HepG2 (cell line): ENCODE measurements around the gene IL17A. TPM values are rescaled to one million over a fixed set of nuclear protein-coding genes. Genes with fewer than 3 reads are reported as not detected.

Experiments
- ATAC-seq: fragments of 200-7000 bp; cut with Tn5 transposase; 3 replicates; pipeline ENCODE4 v1.9.1; 2020; ENCODE audit warnings: mild to moderate bottlenecking, moderate library complexity
- BruUV-seq: library from RNA; stranded (reverse); fragments of 400-500 nt; replicated peaks from 2 replicates; lab custom pipeline; 2021; lab: Mats Ljungman, UMichigan
- CTCF ChIA-PET: fragments of 300-600 bp; formaldehyde crosslinking; extraction: SDS; loops from one replicate; lab custom pipeline; 2021; ENCODE audit warnings: low total read pairs, inconsistent platforms, low intra/inter-chr PET ratio; lab: Yijun Ruan, JAX
- POLR2A ChIA-PET: fragments of 350-600 bp; sonication (Branson Sonifier 250); formaldehyde crosslinking; loops from one replicate; lab custom pipeline; 2020; ENCODE audit warnings: antibody characterized with exemption, inconsistent platforms; lab: Yijun Ruan, JAX
- DNase-seq: peaks from one replicate; pipeline ENCODE4 v3.0.0-alpha.2; 2015; ENCODE audit warnings: low spot score
- FAIRE-seq: peaks from 3 replicates; lab custom pipeline; 2011; peaks lifted over from hg19 to GRCh38; lab: Jason Lieb, UNC
- H2AFZ ChIP-seq: one replicate; pipeline ENCODE4 v1.6.1; 2011; ENCODE audit warnings: low read length, inconsistent platforms
- H3K27ac ChIP-seq: fragments of 300-600 bp; 3 replicates; pipeline ENCODE4 v1.8.0; 2011; ENCODE audit warnings: mixed run types, mild to moderate bottlenecking, mixed read lengths, low read length, inconsistent platforms; ENCODE audit not compliant: insufficient read depth; ENCODE audit errors: extremely low read length
- H3K27me3 ChIP-seq, 2 experiments: fragments of 200-600 bp in 1 of 2; 2 replicates in 1 of 2; 3 replicates in 1 of 2; pipeline versions ENCODE4 v1.6.0 to v1.8.0; 2011; ENCODE audit warnings: low read length in 2 of 2, mild to moderate bottlenecking in 2 of 2, moderate library complexity in 2 of 2, inconsistent platforms in 1 of 2; ENCODE audit not compliant: insufficient read depth in 2 of 2, control insufficient read depth in 1 of 2
- H3K36me3 ChIP-seq, 2 experiments: fragments of 200-600 bp in 1 of 2; replicated peaks in 1 of 2; 2 replicates in 1 of 2; 3 replicates in 1 of 2; pipeline versions ENCODE4 v1.5.1 to v1.8.0; 2011; ENCODE audit warnings: low read length in 2 of 2, inconsistent platforms in 1 of 2; ENCODE audit not compliant: insufficient read depth in 2 of 2, control insufficient read depth in 1 of 2
- H3K4me1 ChIP-seq: 2 replicates; pipeline ENCODE4 v1.5.1; 2012; ENCODE audit warnings: low read length, inconsistent platforms; ENCODE audit not compliant: insufficient read depth
- H3K4me2 ChIP-seq: 2 replicates; pipeline ENCODE4 v1.6.0; 2011; ENCODE audit warnings: low read depth, low read length, inconsistent platforms
- H3K4me3 ChIP-seq, 3 experiments: fragments of 200-600 bp in 1 of 3; sonication (generic), shearing (Covaris generic) in 1 of 3; replicated peaks in 1 of 3; 2 replicates each; pipeline ENCODE4 v1.5.1; 2011 to 2016; ENCODE audit warnings: low read length in 3 of 3, inconsistent platforms in 2 of 3, low read depth in 2 of 3, mild to moderate bottlenecking in 2 of 3, control low read depth in 1 of 3, mixed read lengths in 1 of 3; ENCODE audit not compliant: insufficient read depth in 1 of 3
- H3K79me2 ChIP-seq: one replicate; pipeline ENCODE4 v1.6.1; 2011; ENCODE audit warnings: low read length, inconsistent platforms; ENCODE audit not compliant: insufficient read depth
- H3K9ac ChIP-seq: 2 replicates; pipeline ENCODE4 v1.6.0; 2011; ENCODE audit warnings: mild to moderate bottlenecking, low read depth, low read length, inconsistent platforms; ENCODE audit not compliant: insufficient read depth
- H3K9me3 ChIP-seq: 2 replicates; pipeline ENCODE4 v1.5.1; 2012; ENCODE audit warnings: mild to moderate bottlenecking, low read length
- H4K20me1 ChIP-seq: 2 replicates; pipeline ENCODE4 v1.6.0; 2011; ENCODE audit warnings: inconsistent platforms, mild to moderate bottlenecking, low read length, moderate library complexity; ENCODE audit not compliant: insufficient read depth
- ARNT2 ChIP-seq: sonication (generic); formaldehyde crosslinking; IDR thresholded peaks from 2 replicates; pipeline ENCODE4 v1.8.0; 2022; ENCODE audit warnings: mild to moderate bottlenecking, low read depth, missing genetic modification reagents, moderate library complexity
- ATAD3A ChIP-seq: sonication (generic); formaldehyde crosslinking; IDR thresholded peaks from 2 replicates; pipeline ENCODE4 v1.4.0; 2020; ENCODE audit warnings: missing genetic modification reagents
- FOXK2 ChIP-seq: fragments of 450-650 bp; IDR thresholded peaks from 2 replicates; pipeline ENCODE4 v1.6.1; 2016
- HOXD1 ChIP-seq: sonication (generic); formaldehyde crosslinking; IDR thresholded peaks from 2 replicates; pipeline ENCODE4 v1.5.0; 2020; ENCODE audit warnings: missing genetic modification reagents
- ZBTB10 ChIP-seq: sonication (generic); formaldehyde crosslinking; IDR thresholded peaks from 2 replicates; pipeline ENCODE4 v1.4.0; 2020; ENCODE audit warnings: missing genetic modification reagents, borderline replicate concordance
- ZNF24 ChIP-seq: fragments of 450-650 bp; IDR thresholded peaks from 2 replicates; pipeline ENCODE4 v1.6.1; 2017; ENCODE audit warnings: antibody characterized with exemption, mild to moderate bottlenecking
- ZNF354B ChIP-seq: sonication (generic); formaldehyde crosslinking; IDR thresholded peaks from 2 replicates; pipeline ENCODE4 v1.8.0; 2022; ENCODE audit warnings: mild to moderate bottlenecking, missing genetic modification reagents
- WGBS: methylation state at CpG from one replicate; pipeline ENCODE4 v1.1.6; 2017; ENCODE audit warnings: low lambda C conversion rate; 5-methylcytosine and 5-hydroxymethylcytosine counted together
- in situ Hi-C: cut with HindIII; loops from 2 replicates; pipeline ENCODE4 v1.10.0; 2017; ENCODE audit warnings: low pct_unique_long_range_greater_than_20kb; ENCODE audit not compliant: extremely low pct_ligation_motif_present
- intact Hi-C: fragments of 100-400 bp; cut with micrococcal nuclease; formaldehyde crosslinking; loops from one replicate; pipeline ENCODE4 v1.10.0; 2022; ENCODE audit not compliant: unreplicated experiment
- polyA plus RNA-seq, 8 experiments: library from polyadenylated mRNA; depleted of rRNA in 3 of 8; stranded (reverse) in 7 of 8; unstranded in 1 of 8; fragments of >200 nt; fragmentation: Illumina TruSeq in 4 of 8; extraction: Trizol in 4 of 8; gene quantifications; 2 replicates each; pipeline versions ENCODE4 v1.2.1 to v1.2.3, GENCODE V29; 2011 to 2016; ENCODE audit warnings: low read depth in 4 of 8, missing spikeins in 1 of 8, mixed read lengths in 1 of 8; ENCODE audit not compliant: insufficient read depth in 1 of 8
- total RNA-seq, 5 experiments: library from RNA; depleted of rRNA; stranded (reverse); fragments of >200 nt; fragmentation: Illumina TruSeq; extraction: Trizol; gene quantifications; 2 replicates each; pipeline ENCODE4 v1.2.3, GENCODE V29; 2016; ENCODE audit warnings: low read depth in 1 of 5
- TF ChIP-seq, protein P1 (sequence below): sonication (generic); formaldehyde crosslinking; IDR thresholded peaks from 2 replicates; pipeline ENCODE4 v1.4.0; 2020; ENCODE audit warnings: missing genetic modification reagents, borderline replicate concordance
- TF ChIP-seq, protein P2 (sequence below): fragments of 450-650 bp; IDR thresholded peaks from 2 replicates; pipeline ENCODE4 v1.6.1; 2017
- TF ChIP-seq, protein P3 (sequence below): sonication (generic); formaldehyde crosslinking; IDR thresholded peaks from 2 replicates; pipeline ENCODE4 v1.8.0; 2022; ENCODE audit warnings: mild to moderate bottlenecking, missing genetic modification reagents

Gene IL17A
- total and polyA plus RNA-seq, 2 of the 13 experiments (the other 11 are each of a cell fraction or from before 2014, with no cell fraction given): not detected

DNA sequence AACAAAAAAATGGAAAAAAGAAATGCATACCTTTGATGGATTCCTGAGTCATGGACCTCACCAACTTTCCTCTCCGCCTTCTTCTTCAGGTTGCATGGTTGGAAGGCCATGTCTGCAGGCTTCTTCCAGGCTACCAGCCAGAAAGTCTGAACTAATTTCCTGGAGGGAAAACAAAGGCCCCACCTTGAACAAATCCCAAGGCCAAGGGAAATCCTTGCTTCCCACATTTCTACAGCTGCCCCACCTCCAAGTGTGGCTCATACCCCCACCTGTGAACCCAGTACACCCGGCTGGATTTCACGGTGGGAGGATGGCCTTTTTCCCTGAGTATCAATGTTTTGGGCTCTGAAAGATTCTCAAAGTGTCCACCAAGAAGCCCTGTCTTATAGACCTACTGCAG is 22.4 kb downstream of the IL17A start (continued):
- TF ChIP-seq, protein P1, sequence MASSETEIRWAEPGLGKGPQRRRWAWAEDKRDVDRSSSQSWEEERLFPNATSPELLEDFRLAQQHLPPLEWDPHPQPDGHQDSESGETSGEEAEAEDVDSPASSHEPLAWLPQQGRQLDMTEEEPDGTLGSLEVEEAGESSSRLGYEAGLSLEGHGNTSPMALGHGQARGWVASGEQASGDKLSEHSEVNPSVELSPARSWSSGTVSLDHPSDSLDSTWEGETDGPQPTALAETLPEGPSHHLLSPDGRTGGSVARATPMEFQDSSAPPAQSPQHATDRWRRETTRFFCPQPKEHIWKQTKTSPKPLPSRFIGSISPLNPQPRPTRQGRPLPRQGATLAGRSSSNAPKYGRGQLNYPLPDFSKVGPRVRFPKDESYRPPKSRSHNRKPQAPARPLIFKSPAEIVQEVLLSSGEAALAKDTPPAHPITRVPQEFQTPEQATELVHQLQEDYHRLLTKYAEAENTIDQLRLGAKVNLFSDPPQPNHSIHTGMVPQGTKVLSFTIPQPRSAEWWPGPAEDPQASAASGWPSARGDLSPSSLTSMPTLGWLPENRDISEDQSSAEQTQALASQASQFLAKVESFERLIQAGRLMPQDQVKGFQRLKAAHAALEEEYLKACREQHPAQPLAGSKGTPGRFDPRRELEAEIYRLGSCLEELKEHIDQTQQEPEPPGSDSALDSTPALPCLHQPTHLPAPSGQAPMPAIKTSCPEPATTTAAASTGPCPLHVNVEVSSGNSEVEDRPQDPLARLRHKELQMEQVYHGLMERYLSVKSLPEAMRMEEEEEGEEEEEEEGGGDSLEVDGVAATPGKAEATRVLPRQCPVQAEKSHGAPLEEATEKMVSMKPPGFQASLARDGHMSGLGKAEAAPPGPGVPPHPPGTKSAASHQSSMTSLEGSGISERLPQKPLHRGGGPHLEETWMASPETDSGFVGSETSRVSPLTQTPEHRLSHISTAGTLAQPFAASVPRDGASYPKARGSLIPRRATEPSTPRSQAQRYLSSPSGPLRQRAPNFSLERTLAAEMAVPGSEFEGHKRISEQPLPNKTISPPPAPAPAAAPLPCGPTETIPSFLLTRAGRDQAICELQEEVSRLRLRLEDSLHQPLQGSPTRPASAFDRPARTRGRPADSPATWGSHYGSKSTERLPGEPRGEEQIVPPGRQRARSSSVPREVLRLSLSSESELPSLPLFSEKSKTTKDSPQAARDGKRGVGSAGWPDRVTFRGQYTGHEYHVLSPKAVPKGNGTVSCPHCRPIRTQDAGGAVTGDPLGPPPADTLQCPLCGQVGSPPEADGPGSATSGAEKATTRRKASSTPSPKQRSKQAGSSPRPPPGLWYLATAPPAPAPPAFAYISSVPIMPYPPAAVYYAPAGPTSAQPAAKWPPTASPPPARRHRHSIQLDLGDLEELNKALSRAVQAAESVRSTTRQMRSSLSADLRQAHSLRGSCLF: no peak
- no peak for TF ChIP-seq ATAD3A (CRISPR knock-in tag)
- no peak for TF ChIP-seq ZNF354B (CRISPR knock-in tag)
- TF ChIP-seq HOXD1 (CRISPR knock-in tag): no peak
- no peak for TF ChIP-seq ZNF24
- TF ChIP-seq, protein P2, sequence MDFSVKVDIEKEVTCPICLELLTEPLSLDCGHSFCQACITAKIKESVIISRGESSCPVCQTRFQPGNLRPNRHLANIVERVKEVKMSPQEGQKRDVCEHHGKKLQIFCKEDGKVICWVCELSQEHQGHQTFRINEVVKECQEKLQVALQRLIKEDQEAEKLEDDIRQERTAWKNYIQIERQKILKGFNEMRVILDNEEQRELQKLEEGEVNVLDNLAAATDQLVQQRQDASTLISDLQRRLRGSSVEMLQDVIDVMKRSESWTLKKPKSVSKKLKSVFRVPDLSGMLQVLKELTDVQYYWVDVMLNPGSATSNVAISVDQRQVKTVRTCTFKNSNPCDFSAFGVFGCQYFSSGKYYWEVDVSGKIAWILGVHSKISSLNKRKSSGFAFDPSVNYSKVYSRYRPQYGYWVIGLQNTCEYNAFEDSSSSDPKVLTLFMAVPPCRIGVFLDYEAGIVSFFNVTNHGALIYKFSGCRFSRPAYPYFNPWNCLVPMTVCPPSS: no peak
- no peak for TF ChIP-seq FOXK2
- TF ChIP-seq, all 625 proteins: peak for 0

- DNase-seq (no peak), ATAC-seq (no peak), FAIRE-seq (no peak)
- no peak overlapping the region for H3K4me2 ChIP-seq
- no peaks in the 10 kb centered on the region for H3K36me3 ChIP-seq
- no peak overlapping the region for H2AFZ ChIP-seq
- H4K20me1 ChIP-seq: no peaks in the 10 kb centered on the region
- no TSS peak for BruUV-seq
- no peak overlapping the region for H3K27ac ChIP-seq
- H3K27me3 ChIP-seq: peaks cover 0 to 7% of the 10 kb centered on the region in 2 experiments; a peak in 1 of 5 replicates
- H3K4me3 ChIP-seq: no peak overlapping the region
- no peak overlapping the region for H3K9ac ChIP-seq
- intact Hi-C loops: no loop called here
- 0% methylated on average over 2 of the region's 2 CpGs for WGBS
- H3K79me2 ChIP-seq: no peaks in the 10 kb centered on the region
- in situ Hi-C loops: no loop called here
- H3K4me1 ChIP-seq: no peaks in the 10 kb centered on the region
- no peaks in the 10 kb centered on the region for H3K9me3 ChIP-seq
- POLR2A ChIA-PET: no interaction called here
- CTCF ChIA-PET: no interaction called here
- TF ChIP-seq ARNT2 (CRISPR knock-in tag): no peak
- TF ChIP-seq, protein P3, sequence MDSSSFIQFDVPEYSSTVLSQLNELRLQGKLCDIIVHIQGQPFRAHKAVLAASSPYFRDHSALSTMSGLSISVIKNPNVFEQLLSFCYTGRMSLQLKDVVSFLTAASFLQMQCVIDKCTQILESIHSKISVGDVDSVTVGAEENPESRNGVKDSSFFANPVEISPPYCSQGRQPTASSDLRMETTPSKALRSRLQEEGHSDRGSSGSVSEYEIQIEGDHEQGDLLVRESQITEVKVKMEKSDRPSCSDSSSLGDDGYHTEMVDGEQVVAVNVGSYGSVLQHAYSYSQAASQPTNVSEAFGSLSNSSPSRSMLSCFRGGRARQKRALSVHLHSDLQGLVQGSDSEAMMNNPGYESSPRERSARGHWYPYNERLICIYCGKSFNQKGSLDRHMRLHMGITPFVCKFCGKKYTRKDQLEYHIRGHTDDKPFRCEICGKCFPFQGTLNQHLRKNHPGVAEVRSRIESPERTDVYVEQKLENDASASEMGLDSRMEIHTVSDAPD (CRISPR knock-in tag): no peak
- TF ChIP-seq ZBTB10 (CRISPR knock-in tag): no peak
These were observed 23.6 kb downstream of the IL17A start for GRCh38 chr6:52209770-52210169.
